Hepatocyte (in vitro differentiated cells): ENCODE measurements around the gene IL9R. TPM values are rescaled to one million over a fixed set of nuclear protein-coding genes. Genes with fewer than 3 reads are reported as not detected.

Experiments
- DNase-seq: peaks from one replicate; pipeline ENCODE4 v3.0.0-alpha.2; 2016; ENCODE audit warnings: low spot score
- H2AFZ ChIP-seq: fragments of 200-600 bp; sonication (generic); 2 replicates; pipeline ENCODE4 v1.6.0; 2016; ENCODE audit warnings: antibody characterized with exemption, mild to moderate bottlenecking
- H3K27ac ChIP-seq: fragments of 200-600 bp; sonication (generic); 2 replicates; pipeline ENCODE4 v1.5.1; 2016; ENCODE audit warnings: mild to moderate bottlenecking
- H3K27me3 ChIP-seq: fragments of 200-600 bp; sonication (generic); 2 replicates; pipeline ENCODE4 v1.6.1; 2016
- H3K36me3 ChIP-seq: fragments of 200-600 bp; sonication (generic); replicated peaks from 2 replicates; pipeline ENCODE4 v1.5.1; 2016; ENCODE audit warnings: low read depth; ENCODE audit not compliant: insufficient read depth
- H3K4me1 ChIP-seq: fragments of 200-600 bp; sonication (generic); 2 replicates; pipeline ENCODE4 v1.5.1; 2016; ENCODE audit warnings: mild to moderate bottlenecking, moderate library complexity; ENCODE audit not compliant: insufficient read depth
- H3K4me2 ChIP-seq: fragments of 200-600 bp; sonication (generic); 2 replicates; pipeline ENCODE4 v1.6.0; 2016
- H3K4me3 ChIP-seq: fragments of 200-600 bp; sonication (generic); 2 replicates; pipeline ENCODE4 v1.5.1; 2016; ENCODE audit warnings: mild to moderate bottlenecking
- H3K79me2 ChIP-seq: fragments of 200-600 bp; sonication (generic); 2 replicates; pipeline ENCODE4 v1.6.0; 2017; ENCODE audit warnings: mild to moderate bottlenecking
- H3K9me2 ChIP-seq: fragments of 200-600 bp; sonication (generic); replicated peaks from 2 replicates; pipeline ENCODE4 v1.6.0; 2017; ENCODE audit warnings: mild to moderate bottlenecking; ENCODE audit not compliant: insufficient read depth
- H3K9me3 ChIP-seq: fragments of 200-600 bp; sonication (generic); 2 replicates; pipeline ENCODE4 v1.5.1; 2016; ENCODE audit warnings: low read depth, mild to moderate bottlenecking
- H4K20me1 ChIP-seq: fragments of 200-600 bp; sonication (generic); 2 replicates; pipeline ENCODE4 v1.6.0; 2016; ENCODE audit warnings: mild to moderate bottlenecking; ENCODE audit not compliant: insufficient read depth, poor library complexity, severe bottlenecking
- CTCF ChIP-seq: fragments of 200-600 bp; sonication (generic); IDR thresholded peaks from 2 replicates; pipeline ENCODE4 v1.5.1; 2016; ENCODE audit warnings: antibody characterized with exemption, mild to moderate bottlenecking; ENCODE audit not compliant: poor library complexity
- EZH2 ChIP-seq: fragments of 200-600 bp; sonication (generic); IDR thresholded peaks from 2 replicates; pipeline ENCODE4 v1.6.1; 2016; ENCODE audit warnings: antibody characterized with exemption, mild to moderate bottlenecking, borderline replicate concordance
- EZH2phosphoT487 ChIP-seq: fragments of 200-600 bp; sonication (generic); IDR thresholded peaks from one replicate; pipeline ENCODE4 v1.6.1; 2018; ENCODE audit warnings: antibody characterized with exemption, mild to moderate bottlenecking, low read depth, moderate library complexity; ENCODE audit not compliant: unreplicated experiment, severe bottlenecking
- WGBS: methylation state at CpG from one replicate; pipeline ENCODE4 v1.1.6; 2016; ENCODE audit warnings: low lambda C conversion rate; ENCODE audit errors: missing lambda C conversion rate; 5-methylcytosine and 5-hydroxymethylcytosine counted together
- polyA plus RNA-seq: library from polyadenylated mRNA; unstranded; fragments of >200 nt; fragmentation: Nextera tagmentation; extraction: Ambion mirVana; gene quantifications from 2 replicates; pipeline ENCODE4 v1.2.1, GENCODE V29; 2016
- total RNA-seq: library from RNA; depleted of rRNA; stranded (reverse); fragments of >200 nt; gene quantifications from 2 replicates; pipeline ENCODE4 v1.2.3, GENCODE V29; 2014

IL9R gene
- total RNA-seq (0.12 TPM in 1 of 2 replicates, not detected in the other), polyA plus RNA-seq (0.17 TPM in 1 of 2 replicates, not detected in the other)

- TF ChIP-seq CTCF = no peak
- Histone ChIP-seq H3K4me2 (no peak within 1 kb of the TSS), H3K4me3 (no peak within 1 kb of the TSS), H3K27me3 (no peaks in the 10 kb centered on the region), H3K79me2 (no peaks in the 10 kb centered on the region), H3K9me3 (no peaks in the 10 kb centered on the region), H3K36me3 (no peaks in the 10 kb centered on the region), H4K20me1 (no peaks in the 10 kb centered on the region), H3K9me2 (no peaks in the 10 kb centered on the region), H2AFZ (no peak within 1 kb of the TSS), H3K27ac (no peak within 1 kb of the TSS), H3K4me1 (no peaks in the 10 kb centered on the region)
- no peak for DNase-seq
- WGBS = 74% methylated on average over 5 of the region's 5 CpGs
Observed at GRCh38 chrX:155997436-155997835, at the start of gene IL9R. TSS of gene IL9R (plus strand) at chrX:155997696. CDS start at chrX:155997760, 64 bp downstream.

GRCh38 chrX:155949098-155949497 is 48.4 kb upstream of the IL9R start:
- Histone ChIP-seq H3K4me2 (no peak overlapping the region), H3K27me3 (no peaks in the 10 kb centered on the region), H3K9me3 (no peaks in the 10 kb centered on the region), H3K4me1 (no peaks in the 10 kb centered on the region), H3K9me2 (no peaks in the 10 kb centered on the region), H3K4me3 (no peak overlapping the region), H3K36me3 (no peaks in the 10 kb centered on the region), H4K20me1 (no peaks in the 10 kb centered on the region), H2AFZ (no peak overlapping the region), H3K27ac (no peak overlapping the region), H3K79me2 (no peaks in the 10 kb centered on the region)
- DNase-seq = no peak
- TF ChIP-seq CTCF (no peak), EZH2phosphoT487 (no peak), EZH2 (no peak)
- WGBS = 50% methylated on average over 2 of the region's 2 CpGs

GRCh38 chrX:155951237-155951789 is 46.2 kb upstream of the IL9R start:
- no peaks in the 10 kb centered on the region for H3K9me3 ChIP-seq
- no peaks in the 10 kb centered on the region for H3K79me2 ChIP-seq
- H4K20me1 ChIP-seq = no peaks in the 10 kb centered on the region
- no peaks in the 10 kb centered on the region for H3K9me2 ChIP-seq
- WGBS = 72% methylated on average over 3 of the region's 3 CpGs
- no peak overlapping the region for H2AFZ ChIP-seq
- H3K4me1 ChIP-seq = no peaks in the 10 kb centered on the region
- DNase-seq = no peak
- TF ChIP-seq EZH2phosphoT487 (no peak), EZH2 (no peak), CTCF (no peak)
- no peaks in the 10 kb centered on the region for H3K27me3 ChIP-seq
- no peaks in the 10 kb centered on the region for H3K36me3 ChIP-seq
- H3K27ac ChIP-seq = no peak overlapping the region
- no peak overlapping the region for H3K4me3 ChIP-seq
- no peak overlapping the region for H3K4me2 ChIP-seq

- H4K20me1 ChIP-seq = no peaks in the 10 kb centered on the region
- H3K9me3 ChIP-seq = no peaks in the 10 kb centered on the region
- H2AFZ ChIP-seq = no peak overlapping the region
- WGBS = 64% methylated on average over 3 of the region's 3 CpGs
- TF ChIP-seq CTCF = no peak
- TF ChIP-seq EZH2phosphoT487 = no peak
- TF ChIP-seq EZH2 = no peak
- H3K27ac ChIP-seq = no peak overlapping the region
- H3K27me3 ChIP-seq = no peaks in the 10 kb centered on the region
- DNase-seq = no peak
- no peaks in the 10 kb centered on the region for H3K79me2 ChIP-seq
- H3K4me1 ChIP-seq = no peaks in the 10 kb centered on the region
- no peaks in the 10 kb centered on the region for H3K36me3 ChIP-seq
- no peak overlapping the region for H3K4me3 ChIP-seq
- no peak overlapping the region for H3K4me2 ChIP-seq
- H3K9me2 ChIP-seq = no peaks in the 10 kb centered on the region
Observed at GRCh38 chrX:155953055-155953454, 44.4 kb upstream of the IL9R start.
